ENCODE results near the gene GDPD3. TPM values are rescaled to one million over a fixed set of nuclear protein-coding genes. Genes with fewer than 3 reads are reported as not detected.

The GDPD3 gene
- total and polyA plus RNA-seq, 4 donors = 0.42 to 0.71 (median 0.55) TPM

DNA sequence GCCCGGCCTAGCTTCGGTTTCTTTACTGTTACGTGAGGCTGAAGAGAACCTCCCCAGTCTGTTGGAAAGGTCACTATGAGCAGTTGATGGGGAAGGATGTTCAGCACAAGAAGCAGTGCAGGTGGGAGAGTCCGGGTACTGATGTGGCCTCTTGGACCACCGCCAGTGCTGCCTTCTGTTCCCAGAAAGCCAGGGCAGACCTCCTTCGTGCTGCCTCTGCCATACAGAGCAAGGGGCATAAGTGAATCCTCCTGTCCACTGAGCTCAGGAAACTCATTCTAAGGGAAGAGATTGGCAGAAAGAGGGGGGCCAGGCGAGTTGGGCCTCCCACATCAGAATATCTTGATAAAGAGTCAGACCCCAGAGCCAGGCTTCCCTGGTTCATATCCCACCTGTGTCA, 33.9 kb downstream of the GDPD3 start:
- no peak for TF ChIP-seq NR2F2 (IDR thresholded peaks at IDR 0.05)
- TF ChIP-seq, protein P1, sequence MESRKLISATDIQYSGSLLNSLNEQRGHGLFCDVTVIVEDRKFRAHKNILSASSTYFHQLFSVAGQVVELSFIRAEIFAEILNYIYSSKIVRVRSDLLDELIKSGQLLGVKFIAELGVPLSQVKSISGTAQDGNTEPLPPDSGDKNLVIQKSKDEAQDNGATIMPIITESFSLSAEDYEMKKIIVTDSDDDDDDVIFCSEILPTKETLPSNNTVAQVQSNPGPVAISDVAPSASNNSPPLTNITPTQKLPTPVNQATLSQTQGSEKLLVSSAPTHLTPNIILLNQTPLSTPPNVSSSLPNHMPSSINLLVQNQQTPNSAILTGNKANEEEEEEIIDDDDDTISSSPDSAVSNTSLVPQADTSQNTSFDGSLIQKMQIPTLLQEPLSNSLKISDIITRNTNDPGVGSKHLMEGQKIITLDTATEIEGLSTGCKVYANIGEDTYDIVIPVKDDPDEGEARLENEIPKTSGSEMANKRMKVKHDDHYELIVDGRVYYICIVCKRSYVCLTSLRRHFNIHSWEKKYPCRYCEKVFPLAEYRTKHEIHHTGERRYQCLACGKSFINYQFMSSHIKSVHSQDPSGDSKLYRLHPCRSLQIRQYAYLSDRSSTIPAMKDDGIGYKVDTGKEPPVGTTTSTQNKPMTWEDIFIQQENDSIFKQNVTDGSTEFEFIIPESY (IDR thresholded peaks at IDR 0.05) = no peak
- no peak for TF ChIP-seq HNF4G (IDR thresholded peaks at IDR 0.05)
- TF ChIP-seq, protein P2, sequence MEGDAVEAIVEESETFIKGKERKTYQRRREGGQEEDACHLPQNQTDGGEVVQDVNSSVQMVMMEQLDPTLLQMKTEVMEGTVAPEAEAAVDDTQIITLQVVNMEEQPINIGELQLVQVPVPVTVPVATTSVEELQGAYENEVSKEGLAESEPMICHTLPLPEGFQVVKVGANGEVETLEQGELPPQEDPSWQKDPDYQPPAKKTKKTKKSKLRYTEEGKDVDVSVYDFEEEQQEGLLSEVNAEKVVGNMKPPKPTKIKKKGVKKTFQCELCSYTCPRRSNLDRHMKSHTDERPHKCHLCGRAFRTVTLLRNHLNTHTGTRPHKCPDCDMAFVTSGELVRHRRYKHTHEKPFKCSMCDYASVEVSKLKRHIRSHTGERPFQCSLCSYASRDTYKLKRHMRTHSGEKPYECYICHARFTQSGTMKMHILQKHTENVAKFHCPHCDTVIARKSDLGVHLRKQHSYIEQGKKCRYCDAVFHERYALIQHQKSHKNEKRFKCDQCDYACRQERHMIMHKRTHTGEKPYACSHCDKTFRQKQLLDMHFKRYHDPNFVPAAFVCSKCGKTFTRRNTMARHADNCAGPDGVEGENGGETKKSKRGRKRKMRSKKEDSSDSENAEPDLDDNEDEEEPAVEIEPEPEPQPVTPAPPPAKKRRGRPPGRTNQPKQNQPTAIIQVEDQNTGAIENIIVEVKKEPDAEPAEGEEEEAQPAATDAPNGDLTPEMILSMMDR (IDR thresholded peaks at IDR 0.05; ENCODE audit: low read depth, low read length, missing input control) = no peak
- TF ChIP-seq HNF4A (conservative IDR thresholded peaks at IDR 0.05) = no peak
- no peak for TF ChIP-seq SP1 (IDR thresholded peaks at IDR 0.05)
- TF ChIP-seq YY1 (IDR thresholded peaks at IDR 0.05) = no peak
- TF ChIP-seq, protein P3, sequence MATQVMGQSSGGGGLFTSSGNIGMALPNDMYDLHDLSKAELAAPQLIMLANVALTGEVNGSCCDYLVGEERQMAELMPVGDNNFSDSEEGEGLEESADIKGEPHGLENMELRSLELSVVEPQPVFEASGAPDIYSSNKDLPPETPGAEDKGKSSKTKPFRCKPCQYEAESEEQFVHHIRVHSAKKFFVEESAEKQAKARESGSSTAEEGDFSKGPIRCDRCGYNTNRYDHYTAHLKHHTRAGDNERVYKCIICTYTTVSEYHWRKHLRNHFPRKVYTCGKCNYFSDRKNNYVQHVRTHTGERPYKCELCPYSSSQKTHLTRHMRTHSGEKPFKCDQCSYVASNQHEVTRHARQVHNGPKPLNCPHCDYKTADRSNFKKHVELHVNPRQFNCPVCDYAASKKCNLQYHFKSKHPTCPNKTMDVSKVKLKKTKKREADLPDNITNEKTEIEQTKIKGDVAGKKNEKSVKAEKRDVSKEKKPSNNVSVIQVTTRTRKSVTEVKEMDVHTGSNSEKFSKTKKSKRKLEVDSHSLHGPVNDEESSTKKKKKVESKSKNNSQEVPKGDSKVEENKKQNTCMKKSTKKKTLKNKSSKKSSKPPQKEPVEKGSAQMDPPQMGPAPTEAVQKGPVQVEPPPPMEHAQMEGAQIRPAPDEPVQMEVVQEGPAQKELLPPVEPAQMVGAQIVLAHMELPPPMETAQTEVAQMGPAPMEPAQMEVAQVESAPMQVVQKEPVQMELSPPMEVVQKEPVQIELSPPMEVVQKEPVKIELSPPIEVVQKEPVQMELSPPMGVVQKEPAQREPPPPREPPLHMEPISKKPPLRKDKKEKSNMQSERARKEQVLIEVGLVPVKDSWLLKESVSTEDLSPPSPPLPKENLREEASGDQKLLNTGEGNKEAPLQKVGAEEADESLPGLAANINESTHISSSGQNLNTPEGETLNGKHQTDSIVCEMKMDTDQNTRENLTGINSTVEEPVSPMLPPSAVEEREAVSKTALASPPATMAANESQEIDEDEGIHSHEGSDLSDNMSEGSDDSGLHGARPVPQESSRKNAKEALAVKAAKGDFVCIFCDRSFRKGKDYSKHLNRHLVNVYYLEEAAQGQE (IDR thresholded peaks at IDR 0.05) = no peak
- H3K4me1 ChIP-seq (ENCODE audit: control insufficient read depth in 4 of 4, insufficient read depth in 4 of 4, low read length in 3 of 4) = peaks cover 7 to 44% (median 27%) of the 10 kb centered on the region in 4 donors
- H3K9ac ChIP-seq (ENCODE audit: low read depth in 1 of 2, low read length in 2 of 2) = no peak overlapping the region
- H3K27me3 ChIP-seq (ENCODE audit: control insufficient read depth in 4 of 4, insufficient read depth in 4 of 4, low read length in 3 of 4) = no peaks in the 10 kb centered on the region
- 93% methylated on average over 7 of the region's 7 CpGs for WGBS
- DNase-seq (ENCODE audit: low spot score) = no peak
- H3K9me3 ChIP-seq (ENCODE audit: control insufficient read depth in 4 of 4, low read length in 3 of 4) = no peaks in the 10 kb centered on the region
- no peak overlapping the region for H3K4me3 ChIP-seq (ENCODE audit: low read depth in 1 of 3, low read length in 3 of 3)
- H3K27ac ChIP-seq (ENCODE audit: low read depth in 1 of 2, low read length in 2 of 2) = no peak overlapping the region
- peaks cover 19 to 48% (median 37%) of the 10 kb centered on the region in 4 donors for H3K36me3 ChIP-seq (ENCODE audit: control insufficient read depth in 4 of 4, insufficient read depth in 3 of 4, low read depth in 1 of 4, low read length in 3 of 4)

DNA sequence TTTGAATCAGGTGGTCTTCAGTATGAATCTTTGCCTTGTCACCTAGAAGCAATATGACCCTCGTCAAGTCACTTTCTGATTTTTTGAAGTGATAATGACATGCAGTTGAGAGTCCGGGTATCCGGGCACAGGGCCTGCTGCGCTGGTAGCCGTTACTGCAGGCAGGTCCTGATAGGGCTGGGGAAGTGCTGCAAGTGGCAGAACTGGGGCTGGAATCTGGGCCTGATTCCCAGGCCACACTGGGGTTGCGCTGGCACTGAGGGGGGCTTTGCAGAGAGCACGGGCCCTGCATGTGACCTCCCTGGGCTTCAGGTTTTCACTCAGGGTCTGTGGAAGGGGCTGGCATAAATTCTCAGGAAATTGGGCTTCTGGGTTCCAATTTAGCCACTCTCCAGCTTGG, 34.6 kb downstream of the GDPD3 start:
- 90% methylated on average over 7 of the region's 7 CpGs for WGBS
- Histone ChIP-seq H3K4me1 (ENCODE audit: control insufficient read depth in 4 of 4, insufficient read depth in 4 of 4, low read length in 3 of 4) (peaks cover 7 to 44% (median 27%) of the 10 kb centered on the region in 4 donors), H3K9ac (ENCODE audit: low read depth in 1 of 2, low read length in 2 of 2) (no peak overlapping the region), H3K27me3 (ENCODE audit: control insufficient read depth in 4 of 4, insufficient read depth in 4 of 4, low read length in 3 of 4) (no peaks in the 10 kb centered on the region), H3K36me3 (ENCODE audit: control insufficient read depth in 4 of 4, insufficient read depth in 3 of 4, low read depth in 1 of 4, low read length in 3 of 4) (peaks cover 14 to 41% (median 31%) of the 10 kb centered on the region in 4 donors), H3K27ac (ENCODE audit: low read depth in 1 of 2, low read length in 2 of 2) (no peak overlapping the region), H3K9me3 (ENCODE audit: control insufficient read depth in 4 of 4, low read length in 3 of 4) (no peaks in the 10 kb centered on the region), H3K4me3 (ENCODE audit: low read depth in 1 of 3, low read length in 3 of 3) (no peak overlapping the region)
- no peak for DNase-seq (ENCODE audit: low spot score)
- no peak for TF ChIP-seq JUND (IDR thresholded peaks at IDR 0.05)
- no peak for TF ChIP-seq EGR1 (IDR thresholded peaks at IDR 0.05; ENCODE audit: low read depth in 2 of 2)
- TF ChIP-seq RAD21 (IDR thresholded peaks at IDR 0.05) = no peak
- no peak for TF ChIP-seq NR2F2 (IDR thresholded peaks at IDR 0.05)
- no peak for TF ChIP-seq YY1 (IDR thresholded peaks at IDR 0.05)
- no peak for TF ChIP-seq SP1 (IDR thresholded peaks at IDR 0.05)
- TF ChIP-seq, protein P1 (IDR thresholded peaks at IDR 0.05) = no peak
- no peak for TF ChIP-seq FOXA1 (IDR thresholded peaks at IDR 0.05)
- TF ChIP-seq, protein P3 (IDR thresholded peaks at IDR 0.05) = no peak
- no peak for TF ChIP-seq FOXA2 (IDR thresholded peaks at IDR 0.05)
- no peak for TF ChIP-seq TAF1 (conservative IDR thresholded peaks at IDR 0.05)
- TF ChIP-seq, protein P4, sequence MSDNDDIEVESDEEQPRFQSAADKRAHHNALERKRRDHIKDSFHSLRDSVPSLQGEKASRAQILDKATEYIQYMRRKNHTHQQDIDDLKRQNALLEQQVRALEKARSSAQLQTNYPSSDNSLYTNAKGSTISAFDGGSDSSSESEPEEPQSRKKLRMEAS (IDR thresholded peaks at IDR 0.05) = no peak
- no peak for TF ChIP-seq HNF4A (conservative IDR thresholded peaks at IDR 0.05)
- TF ChIP-seq, protein P2 (IDR thresholded peaks at IDR 0.05; ENCODE audit: low read depth, low read length, missing input control) = no peak
